AG04449 (cell line): ENCODE measurements around the gene PRDM16.

Experiments
- CTCF ChIA-PET: fragments of 350-600 bp; formaldehyde crosslinking; extraction: SDS; loops from one replicate; lab custom pipeline; 2021; ENCODE audit warnings: antibody characterized with exemption; lab: Yijun Ruan, JAX
- POLR2A ChIA-PET: fragments of 400-600, 350-600 bp; formaldehyde crosslinking; extraction: SDS; loops from one replicate; lab custom pipeline; 2020; ENCODE audit warnings: antibody characterized with exemption, inconsistent platforms; lab: Yijun Ruan, JAX
- DNase-seq: peaks from one replicate; pipeline ENCODE4 v3.0.0-alpha.2; 2010; ENCODE audit warnings: low read depth, low spot score
- H3K4me3 ChIP-seq: 2 replicates; pipeline ENCODE4 v1.5.1; 2011; ENCODE audit warnings: low read depth, mild to moderate bottlenecking, control low read depth, low read length
- CTCF ChIP-seq: IDR thresholded peaks from one replicate; pipeline ENCODE4 v1.5.1; 2011; ENCODE audit warnings: mild to moderate bottlenecking, moderate library complexity, low read length, control low read depth, inconsistent platforms; ENCODE audit not compliant: insufficient read depth; ENCODE audit errors: missing control alignments

PRDM16 gene

GRCh38 chr1:3141129-3141528 lies 72.1 kb downstream of the PRDM16 start:
- ChIA-PET CTCF (no interaction called here), POLR2A (no interaction called here)
- no peak for DNase-seq
- H3K4me3 ChIP-seq: no peak overlapping the region
- no peak for TF ChIP-seq CTCF

- ChIA-PET POLR2A (no interaction called here), CTCF (no interaction called here)
- no peak overlapping the region for H3K4me3 ChIP-seq
- DNase-seq: no peak
- no peak for TF ChIP-seq CTCF
Observed at GRCh38 chr1:3141836-3142235, 72.8 kb downstream of the PRDM16 start.

GRCh38 chr1:3142236-3142635 lies 73.2 kb downstream of the PRDM16 start:
- ChIA-PET POLR2A (no interaction called here), CTCF (no interaction called here)
- no peak overlapping the region for H3K4me3 ChIP-seq
- no peak for TF ChIP-seq CTCF
- no peak for DNase-seq

- ChIA-PET POLR2A (no interaction called here), CTCF (no interaction called here)
Observed at GRCh38 chr1:3142751-3143150, 73.7 kb downstream of the PRDM16 start.

GRCh38 chr1:3145532-3146325 lies 76.7 kb downstream of the PRDM16 start:
- POLR2A ChIA-PET: no interaction called here
- no peak overlapping the region for H3K4me3 ChIP-seq
- CTCF ChIA-PET: no interaction called here
- no peak for TF ChIP-seq CTCF
- no peak for DNase-seq

More at GRCh38 chr1:3142751-3143150, 73.7 kb downstream of the PRDM16 start:
- DNase-seq: no peak
- H3K4me3 ChIP-seq: no peak overlapping the region
- TF ChIP-seq CTCF: no peak

GRCh38 chr1:3146458-3146857 lies 77.5 kb downstream of the PRDM16 start:
- DNase-seq: no peak
- no peak overlapping the region for H3K4me3 ChIP-seq
- CTCF ChIA-PET: no interaction called here
- POLR2A ChIA-PET: no interaction called here
- TF ChIP-seq CTCF: no peak
